Neuronal stem cell (in vitro differentiated cells): ENCODE data around the gene KLK14.

Source experiments
- DNase-seq: peaks from one replicate; pipeline ENCODE4 v3.0.0-alpha.2; 2013; ENCODE audit warnings: low spot score
- H2AFZ ChIP-seq: one replicate; pipeline ENCODE4 v1.6.1; 2013; ENCODE audit warnings: mild to moderate bottlenecking, low read length, inconsistent platforms
- H2AK5ac ChIP-seq: 2 replicates; pipeline ENCODE4 v1.6.1; 2013; ENCODE audit warnings: low read depth, mild to moderate bottlenecking, inconsistent platforms, low read length, moderate library complexity, mixed read lengths
- H2BK120ac ChIP-seq: 2 replicates; pipeline ENCODE4 v1.6.1; 2013; ENCODE audit warnings: low read depth, mild to moderate bottlenecking, inconsistent platforms, low read length, moderate library complexity, mixed read lengths
- H2BK12ac ChIP-seq: one replicate; pipeline ENCODE4 v1.6.1; 2013; ENCODE audit warnings: low read length, inconsistent platforms
- H2BK15ac ChIP-seq: 2 replicates; pipeline ENCODE4 v1.6.1; 2013; ENCODE audit warnings: mild to moderate bottlenecking, low read length, inconsistent platforms, mixed read lengths
- H2BK5ac ChIP-seq: one replicate; pipeline ENCODE4 v1.6.1; 2013; ENCODE audit warnings: inconsistent platforms, mild to moderate bottlenecking, low read length, moderate library complexity
- H3K14ac ChIP-seq: one replicate; pipeline ENCODE4 v1.6.1; 2013; ENCODE audit warnings: low read length, inconsistent platforms
- H3K18ac ChIP-seq: 2 replicates; pipeline ENCODE4 v1.6.1; 2013; ENCODE audit warnings: low read length, inconsistent platforms
- H3K23ac ChIP-seq: 2 replicates; pipeline ENCODE4 v1.6.1; 2013; ENCODE audit warnings: low read depth, mild to moderate bottlenecking, mixed read lengths, low read length, inconsistent platforms; ENCODE audit not compliant: poor library complexity
- H3K27ac ChIP-seq: replicated peaks from 3 replicates; pipeline ENCODE4 v1.5.1; 2013; ENCODE audit warnings: low read length, inconsistent platforms
- H3K27me3 ChIP-seq, 3 experiments: 2 replicates each; pipeline ENCODE4 v1.6.1; 2013; ENCODE audit warnings: low read length in 3 of 3, mild to moderate bottlenecking in 2 of 3, inconsistent platforms in 1 of 3, low read depth in 1 of 3, mixed read lengths in 1 of 3, moderate library complexity in 1 of 3; ENCODE audit not compliant: control insufficient read depth in 3 of 3, insufficient read depth in 3 of 3
- H3K36me3 ChIP-seq, 2 donors: replicated peaks in 1 of 2; 2 replicates each; pipeline ENCODE4 v1.6.1; 2013; ENCODE audit warnings: low read length in 2 of 2; ENCODE audit not compliant: control insufficient read depth in 2 of 2, insufficient read depth in 2 of 2
- H3K4ac ChIP-seq: 2 replicates; pipeline ENCODE4 v1.6.1; 2013; ENCODE audit warnings: inconsistent platforms, mild to moderate bottlenecking, low read length, moderate library complexity
- H3K4me1 ChIP-seq, 2 donors: 1 replicate in 1 of 2; 2 replicates in 1 of 2; pipeline ENCODE4 v1.6.1; 2013; ENCODE audit warnings: low read length in 2 of 2, low read depth in 1 of 2; ENCODE audit not compliant: control insufficient read depth in 2 of 2, insufficient read depth in 1 of 2
- H3K4me2 ChIP-seq: one replicate; pipeline ENCODE4 v1.6.1; 2013; ENCODE audit warnings: mild to moderate bottlenecking, low read length, inconsistent platforms; ENCODE audit not compliant: insufficient read depth, poor library complexity, severe bottlenecking
- H3K4me3 ChIP-seq, 2 donors: 2 replicates each; pipeline ENCODE4 v1.5.1; 2013; ENCODE audit warnings: low read length in 2 of 2, mild to moderate bottlenecking in 2 of 2, inconsistent platforms in 1 of 2, moderate library complexity in 1 of 2
- H3K79me1 ChIP-seq: one replicate; pipeline ENCODE4 v1.6.1; 2013; ENCODE audit warnings: low read depth, mild to moderate bottlenecking, inconsistent platforms, low read length, moderate library complexity
- H3K9ac ChIP-seq: one replicate; pipeline ENCODE4 v1.6.1; 2013; ENCODE audit warnings: mild to moderate bottlenecking, low read depth, low read length, inconsistent platforms; ENCODE audit not compliant: poor library complexity
- H3K9me3 ChIP-seq, 2 donors: replicated peaks in 1 of 2; 2 replicates each; pipeline versions ENCODE3 to v1.6.1; 2013; ENCODE audit warnings: low read length in 2 of 2, mild to moderate bottlenecking in 2 of 2, inconsistent platforms in 1 of 2, low read depth in 1 of 2, mixed read lengths in 1 of 2, moderate library complexity in 1 of 2; ENCODE audit not compliant: control insufficient read depth in 2 of 2, insufficient read depth in 1 of 2
- H4K8ac ChIP-seq: one replicate; pipeline ENCODE4 v1.6.1; 2013; ENCODE audit warnings: low read depth, mild to moderate bottlenecking, inconsistent platforms, low read length, moderate library complexity
- H4K91ac ChIP-seq: one replicate; pipeline ENCODE4 v1.6.1; 2013; ENCODE audit warnings: low read length, low read depth, mild to moderate bottlenecking, inconsistent platforms; ENCODE audit not compliant: poor library complexity
- WGBS, 2 donors: extraction: QIAGEN DNeasy Blood & Tissue Kit; methylation state at CpG; one replicate each; pipeline ENCODE4 v1.1.7; 2013; ENCODE audit warnings: missing lambda C conversion rate in 2 of 2, mixed read lengths in 1 of 2; ENCODE audit not compliant: insufficient read length in 2 of 2, insufficient replicate concordance in 1 of 2; ENCODE audit errors: extremely low coverage in 2 of 2; 5-methylcytosine and 5-hydroxymethylcytosine counted together

Gene KLK14

DNA sequence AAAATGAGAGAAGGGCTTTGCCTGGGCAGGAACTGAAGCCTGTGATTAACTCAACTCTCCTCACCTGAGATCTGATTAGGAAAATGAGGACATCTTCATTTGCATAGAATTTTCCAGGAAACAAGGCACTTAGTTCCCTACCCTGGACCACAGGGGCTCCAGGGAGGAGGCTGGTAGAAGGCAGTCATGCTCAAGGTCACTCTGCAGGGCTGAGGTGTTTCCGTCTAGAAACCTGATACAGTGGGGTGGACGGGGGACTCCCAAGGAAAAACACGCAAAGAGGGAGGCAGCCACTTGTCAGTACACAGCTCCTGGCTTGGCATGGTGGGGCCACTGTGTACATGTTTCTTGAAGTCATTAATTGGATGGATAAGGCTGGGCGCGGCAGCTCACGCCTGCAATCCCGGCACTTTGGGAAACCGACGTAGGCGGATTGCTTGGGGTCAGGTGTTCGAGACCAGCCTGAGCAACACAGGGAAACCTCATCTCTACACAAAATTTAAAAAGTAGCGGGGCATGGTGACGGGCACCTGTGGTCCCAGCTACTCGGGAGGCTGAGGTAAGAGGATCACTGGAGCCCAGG, 6.0 kb downstream of the KLK14 start:
- H3K36me3 ChIP-seq = no peaks in the 10 kb centered on the region
- no peaks in the 10 kb centered on the region for H3K4me1 ChIP-seq
- no peak overlapping the region for H2BK15ac ChIP-seq
- H2BK5ac ChIP-seq = no peak overlapping the region
- no peak overlapping the region for H3K23ac ChIP-seq
- H4K91ac ChIP-seq = no peak overlapping the region
- H2AFZ ChIP-seq = no peak overlapping the region
- no peak for DNase-seq
- no peaks in the 10 kb centered on the region for H3K9me3 ChIP-seq
- no peak overlapping the region for H3K18ac ChIP-seq
- no peak overlapping the region for H3K14ac ChIP-seq
- H3K4me2 ChIP-seq = no peak overlapping the region
- no peak overlapping the region for H3K27ac ChIP-seq
- no peak overlapping the region for H2BK12ac ChIP-seq
- H2BK120ac ChIP-seq = no peak overlapping the region
- H3K79me1 ChIP-seq = peaks cover 1% of the 10 kb centered on the region
- no peak overlapping the region for H4K8ac ChIP-seq
- H3K4ac ChIP-seq = no peak overlapping the region
- H2AK5ac ChIP-seq = no peak overlapping the region
- H3K27me3 ChIP-seq = peaks cover 0 to 3% (median 0%) of the 10 kb centered on the region in 3 experiments
- no peak overlapping the region for H3K9ac ChIP-seq
- WGBS, 2 donors = no CpG with 5 or more reads among the region's 14 CpGs
- H3K4me3 ChIP-seq = no peak overlapping the region

DNA sequence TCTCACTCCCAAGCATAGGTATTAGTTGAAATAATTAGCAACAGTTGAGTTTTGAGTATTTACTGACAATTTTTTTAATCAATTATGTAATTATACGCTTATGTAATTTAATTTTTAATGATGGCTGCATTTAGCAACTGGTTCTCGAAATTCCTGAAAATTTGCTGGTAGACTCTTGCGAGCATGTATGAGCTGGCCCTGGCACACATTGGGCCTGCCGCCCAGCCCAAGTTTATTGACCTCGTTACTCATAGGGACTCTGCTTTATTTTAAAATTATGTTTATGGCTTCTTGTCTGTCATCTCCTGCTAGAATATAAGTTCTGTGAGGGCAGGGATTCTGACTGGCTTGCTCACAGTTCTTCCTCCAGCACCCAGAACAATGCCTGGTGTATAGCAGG, 6.7 kb downstream of the KLK14 start:
- no peak overlapping the region for H3K23ac ChIP-seq
- H3K14ac ChIP-seq = no peak overlapping the region
- no peaks in the 10 kb centered on the region for H3K9me3 ChIP-seq
- no peak overlapping the region for H2BK15ac ChIP-seq
- H3K36me3 ChIP-seq = no peaks in the 10 kb centered on the region
- H3K4me1 ChIP-seq = no peaks in the 10 kb centered on the region
- H2BK120ac ChIP-seq = no peak overlapping the region
- H2AK5ac ChIP-seq = no peak overlapping the region
- H3K27ac ChIP-seq = no peak overlapping the region
- H3K4ac ChIP-seq = no peak overlapping the region
- H3K9ac ChIP-seq = no peak overlapping the region
- H3K79me1 ChIP-seq = no peaks in the 10 kb centered on the region
- no peak overlapping the region for H3K4me3 ChIP-seq
- no peak overlapping the region for H4K91ac ChIP-seq
- no peak for DNase-seq
- H3K4me2 ChIP-seq = no peak overlapping the region
- H2BK12ac ChIP-seq = no peak overlapping the region
- no CpG with 5 or more reads among the region's 5 CpGs for WGBS, 2 donors
- H4K8ac ChIP-seq = no peak overlapping the region
- no peak overlapping the region for H2AFZ ChIP-seq
- peaks cover 0 to 3% (median 0%) of the 10 kb centered on the region in 3 experiments for H3K27me3 ChIP-seq
- no peak overlapping the region for H2BK5ac ChIP-seq
- H3K18ac ChIP-seq = no peak overlapping the region

DNA sequence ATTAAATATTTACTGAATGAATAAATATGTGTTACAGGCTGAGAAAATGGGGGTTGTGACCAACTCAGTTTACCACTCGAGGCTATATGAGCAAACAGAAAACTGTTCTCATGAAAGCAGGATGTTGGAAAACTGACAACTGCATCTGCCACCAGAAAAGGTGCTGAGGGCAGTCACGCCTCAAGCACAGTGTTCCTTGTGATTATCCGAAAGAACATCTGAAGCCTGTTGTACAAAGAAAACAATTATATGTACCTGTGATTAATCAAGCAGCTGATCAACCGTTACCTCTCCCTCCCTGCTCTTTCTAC, 11.6 kb downstream of the KLK14 start:
- no peaks in the 10 kb centered on the region for H3K79me1 ChIP-seq
- no peak overlapping the region for H2AFZ ChIP-seq
- H3K4me1 ChIP-seq = no peaks in the 10 kb centered on the region
- no peak overlapping the region for H3K14ac ChIP-seq
- DNase-seq = no peak
- H3K23ac ChIP-seq = no peak overlapping the region
- H4K91ac ChIP-seq = no peak overlapping the region
- H3K4me2 ChIP-seq = no peak overlapping the region
- no peak overlapping the region for H2BK12ac ChIP-seq
- H2BK15ac ChIP-seq = no peak overlapping the region
- no peak overlapping the region for H3K4me3 ChIP-seq
- H3K27me3 ChIP-seq = peaks cover 0 to 26% (median 2%) of the 10 kb centered on the region in 3 experiments
- no peaks in the 10 kb centered on the region for H3K36me3 ChIP-seq
- no peaks in the 10 kb centered on the region for H3K9me3 ChIP-seq
- H2BK120ac ChIP-seq = no peak overlapping the region
- H3K9ac ChIP-seq = no peak overlapping the region
- no peak overlapping the region for H4K8ac ChIP-seq
- no peak overlapping the region for H3K18ac ChIP-seq
- H2AK5ac ChIP-seq = no peak overlapping the region
- no peak overlapping the region for H3K4ac ChIP-seq
- WGBS, 2 donors = no CpG with 5 or more reads among the region's 4 CpGs
- H2BK5ac ChIP-seq = no peak overlapping the region
- H3K27ac ChIP-seq = no peak overlapping the region

DNA sequence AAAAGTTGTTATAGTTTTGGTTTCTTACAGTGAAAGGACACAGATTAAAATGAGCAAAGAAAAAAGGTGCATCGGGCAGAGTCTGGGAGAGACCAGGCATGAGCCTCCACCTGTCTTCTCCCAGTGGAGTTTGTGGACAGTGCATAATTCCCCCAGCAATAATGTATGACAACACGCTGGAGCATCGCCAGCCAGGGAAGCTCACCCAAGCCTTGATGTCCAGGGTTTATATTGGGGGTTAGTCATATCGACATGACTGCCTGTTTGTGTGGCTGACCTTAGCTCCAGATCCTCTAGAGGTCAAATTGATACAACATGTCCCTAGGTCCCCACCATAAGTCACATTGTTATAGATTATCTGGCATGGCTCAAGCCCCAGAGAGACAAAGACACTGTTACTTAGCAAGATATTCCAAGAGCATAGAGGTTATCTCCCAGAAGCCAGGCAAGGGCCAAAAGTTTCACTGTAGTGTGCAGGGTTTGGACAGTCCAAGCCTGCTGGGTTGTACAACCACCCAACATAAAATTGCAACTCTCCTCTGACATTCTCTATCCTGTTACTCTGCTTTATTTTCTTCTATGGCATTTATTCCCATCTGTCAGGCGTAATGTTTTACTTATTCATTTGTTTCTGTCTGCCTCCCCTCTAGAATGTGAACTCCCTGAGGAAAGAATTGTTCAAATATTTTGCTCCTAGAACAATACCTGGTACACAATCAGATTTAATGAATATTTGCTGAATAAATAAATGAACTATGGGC, 12.2 kb downstream of the KLK14 start:
- Histone ChIP-seq H3K4me3 (no peak overlapping the region), H3K9ac (no peak overlapping the region), H3K36me3 (no peaks in the 10 kb centered on the region), H3K18ac (no peak overlapping the region), H3K79me1 (no peaks in the 10 kb centered on the region), H4K8ac (no peak overlapping the region), H3K4me2 (no peak overlapping the region), H2BK15ac (no peak overlapping the region), H3K23ac (no peak overlapping the region), H3K14ac (no peak overlapping the region), H3K27ac (no peak overlapping the region), H4K91ac (no peak overlapping the region), H3K4ac (no peak overlapping the region), H2BK12ac (no peak overlapping the region), H2AK5ac (no peak overlapping the region), H3K27me3 (peaks cover 0 to 29% (median 8%) of the 10 kb centered on the region in 3 experiments), H3K9me3 (no peaks in the 10 kb centered on the region), H2BK120ac (no peak overlapping the region), H2AFZ (no peak overlapping the region), H3K4me1 (no peaks in the 10 kb centered on the region), H2BK5ac (no peak overlapping the region)
- DNase-seq = no peak
- no CpG with 5 or more reads among the region's 5 CpGs for WGBS, 2 donors
